Left lung (tissue), 14 donors: ENCODE results near the gene FBXL20. TPM values are rescaled to one million over a fixed set of nuclear protein-coding genes. Genes with fewer than 3 reads are reported as not detected.

Source experiments
- ATAC-seq: fragments of 200-7000 bp; cut with Tn5 transposase; one replicate; pipeline ENCODE4 v1.9.1; 2020; ENCODE audit warnings: moderate library complexity
- DNase-seq, 4 donors: peaks; one replicate each; pipeline ENCODE4 v3.0.0-alpha.2; 2013 to 2020
- H3K27ac ChIP-seq, 2 donors: fragments of 200-600 bp; sonication (generic) in 1 of 2; one replicate each; pipeline versions ENCODE4 v1.5.0 to v1.8.0; 2020 to 2021
- H3K27me3 ChIP-seq, 2 donors: fragments of 200-600 bp; sonication (generic) in 1 of 2; one replicate each; pipeline versions ENCODE4 v1.5.0 to v1.8.0; 2020 to 2021
- H3K36me3 ChIP-seq, 2 donors: fragments of 200-600 bp; sonication (generic) in 1 of 2; one replicate each; pipeline versions ENCODE4 v1.5.0 to v1.8.0; 2020 to 2021
- H3K4me1 ChIP-seq, 2 donors: fragments of 200-600 bp; one replicate each; pipeline ENCODE4 v1.8.0; 2021
- H3K4me3 ChIP-seq, 2 donors: fragments of 200-600 bp; sonication (generic) in 1 of 2; one replicate each; pipeline versions ENCODE4 v1.5.0 to v1.8.0; 2020 to 2021; ENCODE audit warnings: mild to moderate bottlenecking in 1 of 2
- H3K9me3 ChIP-seq, 2 donors: fragments of 200-600 bp; sonication (generic) in 1 of 2; one replicate each; pipeline versions ENCODE4 v1.5.0 to v1.8.0; 2020 to 2021
- CTCF ChIP-seq, 2 donors: fragments of 200-600 bp; sonication (generic) in 1 of 2; IDR thresholded peaks; one replicate each; pipeline versions ENCODE4 v1.5.0 to v1.8.0; 2021; ENCODE audit warnings: antibody characterized with exemption in 2 of 2
- intact Hi-C, 2 donors: fragments of 100-400 bp; cut with DNase I; formaldehyde crosslinking; loops; one replicate each; pipeline versions ENCODE4 v1.11.2 to v1.14.2; 2022
- long read RNA-seq, 12 donors: library from polyadenylated mRNA in 2 of 12; unstranded in 2 of 12; transcript quantifications; one replicate each; pipeline ENCODE4 v2.0.0 and lab custom pipeline, GENCODE V29; 2019 to 2026
- polyA plus RNA-seq, 6 donors: library from polyadenylated mRNA; unstranded; fragments of 120-200 nt; gene quantifications; one replicate each; pipeline ENCODE4 v1.2.1, GENCODE V29; 2013; ENCODE audit not compliant: insufficient read length in 6 of 6
- total RNA-seq, 2 donors: library from RNA; stranded (reverse); fragmentation: NEBNext Ultra II Directional; extraction: Animal tissue kit (Norgen Biotek cat#: 25700); gene quantifications; one replicate each; pipeline ENCODE4 v1.2.1, GENCODE V29; 2021
- donor health status: DM: no; HTN: yes; CAD: no.
- donor health status: DM: no; HTN: no; CAD: no.

The FBXL20 gene
- total RNA-seq = 10 to 100 TPM; 19.9 to 27.3 TPM
- polyA plus RNA-seq = 10 to 100 TPM; 14.1 to 19.1 (median 16.8) TPM
- long read RNA-seq, donor 1, full-length matches to known transcripts = 2 of 2 reads
- long read RNA-seq, donor 1, partial matches to known transcripts = 0 of 2 reads
- long read RNA-seq, donor 1, other reads (novel, unspliced or antisense) = 0 of 2 reads
- long read RNA-seq, donor 2, full-length matches to known transcripts = 7 of 7 reads
- long read RNA-seq, donor 2, partial matches to known transcripts = 0 of 7 reads
- long read RNA-seq, donor 2, other reads (novel, unspliced or antisense) = 0 of 7 reads
- long read RNA-seq, donor 3 = 0 reads
- long read RNA-seq, donor 4, partial matches to known transcripts = 0 of 2 reads
- long read RNA-seq, donor 4, other reads (novel, unspliced or antisense) = 2 of 2 reads
- long read RNA-seq, donor 5 = 0 reads
- long read RNA-seq, donor 6, full-length matches to known transcripts = 1 of 1 reads
- long read RNA-seq, donor 6, partial matches to known transcripts = 0 of 1 reads
- long read RNA-seq, donor 6, other reads (novel, unspliced or antisense) = 0 of 1 reads
- long read RNA-seq, donor 7 = 0 reads
- long read RNA-seq, donor 8, partial matches to known transcripts = 9 of 9 reads
- long read RNA-seq, donor 8, other reads (novel, unspliced or antisense) = 0 of 9 reads
- long read RNA-seq, donor 9 = 0 reads
- long read RNA-seq, donor 10, partial matches to known transcripts = 2 of 4 reads
- long read RNA-seq, donor 10, other reads (novel, unspliced or antisense) = 2 of 4 reads
- long read RNA-seq, donor 11 = 0 reads
- long read RNA-seq, donor 12, full-length matches to known transcripts = 2 of 17 reads
- long read RNA-seq, donor 12, partial matches to known transcripts = 15 of 17 reads
- long read RNA-seq, donor 12, other reads (novel, unspliced or antisense) = 0 of 17 reads

GRCh38 chr17:39401412-39402243 is at the start of gene FBXL20:
FBXL20 (minus strand) TSS chr17:39401626; CDS start chr17:39401402, 224 bp downstream.
- DNase-seq = peak; percentile 92 to 96 (median 95)
- peak; percentile 91 for ATAC-seq
- Histone ChIP-seq H3K36me3 (peaks cover 0 to 2% of the 10 kb centered on the region in 2 donors), H3K27me3 (no peaks in the 10 kb centered on the region), H3K9me3 (no peaks in the 10 kb centered on the region), H3K27ac (peak within 1 kb of the TSS; percentile 89 to 90), H3K4me3 (peak within 1 kb of the TSS; percentile 88 to 97), H3K4me1 (peaks cover 4 to 31% of the 10 kb centered on the region in 2 donors)
- intact Hi-C loops = no loop called here
- no peak for TF ChIP-seq CTCF (IDR thresholded peaks at IDR 0.05)

GRCh38 chr17:39450847-39451581 is 49.6 kb upstream of the FBXL20 start, which contains the start of gene MED1:
MED1 (minus strand) TSS chr17:39451263; CDS start chr17:39451062, 201 bp downstream.
- Histone ChIP-seq H3K9me3 (no peaks in the 10 kb centered on the region), H3K4me3 (peak within 1 kb of the TSS; percentile 63 to 86), H3K4me1 (peaks cover 4 to 22% of the 10 kb centered on the region in 2 donors), H3K36me3 (peaks cover 0 to 24% of the 10 kb centered on the region in 2 donors), H3K27me3 (no peaks in the 10 kb centered on the region), H3K27ac (peak within 1 kb of the TSS; percentile 53 to 77)
- ATAC-seq (peak; percentile 98), DNase-seq (peak; percentile 93 to 98 (median 95))
- intact Hi-C loops = no loop called here
- peak in 1 of 2 donors; percentile 21 for TF ChIP-seq CTCF (IDR thresholded peaks at IDR 0.05)

GRCh38 chr17:39450051-39450450 is 48.6 kb upstream of the FBXL20 start:
- no peak for TF ChIP-seq CTCF (IDR thresholded peaks at IDR 0.05)
- Histone ChIP-seq H3K9me3 (no peaks in the 10 kb centered on the region), H3K4me3 (peak overlapping the region in 1 of 2 donors; percentile 86), H3K36me3 (peaks cover 0 to 34% of the 10 kb centered on the region in 2 donors), H3K4me1 (peaks cover 4 to 22% of the 10 kb centered on the region in 2 donors), H3K27ac (no peak overlapping the region), H3K27me3 (no peaks in the 10 kb centered on the region)
- no peak for DNase-seq
- intact Hi-C loops = no loop called here
- no peak for ATAC-seq

GRCh38 chr17:39447561-39447960 is 46.1 kb upstream of the FBXL20 start:
- no peaks in the 10 kb centered on the region for H3K27me3 ChIP-seq
- H3K27ac ChIP-seq = no peak overlapping the region
- H3K36me3 ChIP-seq = peaks cover 0 to 59% of the 10 kb centered on the region in 2 donors
- intact Hi-C loops = no loop called here
- TF ChIP-seq CTCF (IDR thresholded peaks at IDR 0.05) = no peak
- H3K4me1 ChIP-seq = peaks cover 4 to 22% of the 10 kb centered on the region in 2 donors
- no peak for DNase-seq
- no peak overlapping the region for H3K4me3 ChIP-seq
- no peak for ATAC-seq
- H3K9me3 ChIP-seq = no peaks in the 10 kb centered on the region
